GM12873 (cell line): ENCODE measurements around the gene IFT80.

Source experiments
- CTCF ChIP-seq: IDR thresholded peaks from 2 replicates; pipeline ENCODE4 v1.5.1; 2012; ENCODE audit warnings: low read depth, mild to moderate bottlenecking, moderate library complexity, low read length, control low read depth; ENCODE audit not compliant: insufficient read depth; ENCODE audit errors: missing control alignments

IFT80 gene

DNA sequence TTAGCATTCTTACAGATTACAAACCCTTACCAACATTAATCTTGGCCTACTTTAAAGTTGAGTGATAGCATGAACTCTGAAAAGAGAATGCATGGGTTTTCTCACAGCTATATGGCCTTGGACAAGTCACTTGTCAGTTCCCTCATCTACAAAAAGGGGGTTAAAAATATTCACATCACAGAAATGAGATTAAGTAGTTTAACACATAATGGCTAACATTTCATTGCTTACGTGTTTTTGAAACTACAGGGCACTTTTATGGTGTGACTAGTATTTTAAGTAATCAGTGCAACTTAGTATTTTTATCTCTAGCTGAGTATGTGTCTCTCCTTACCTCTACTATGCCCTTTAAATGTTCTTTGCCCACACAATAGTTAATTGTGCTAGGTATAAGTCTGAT is 36.7 kb upstream of the IFT80 start:
- no peak for TF ChIP-seq CTCF

GRCh38 chr3:160435095-160435494 is 36.1 kb upstream of the IFT80 start:
- TF ChIP-seq CTCF: no peak

- TF ChIP-seq CTCF: no peak
Measured at GRCh38 chr3:160434071-160434470, 35.0 kb upstream of the IFT80 start.

DNA sequence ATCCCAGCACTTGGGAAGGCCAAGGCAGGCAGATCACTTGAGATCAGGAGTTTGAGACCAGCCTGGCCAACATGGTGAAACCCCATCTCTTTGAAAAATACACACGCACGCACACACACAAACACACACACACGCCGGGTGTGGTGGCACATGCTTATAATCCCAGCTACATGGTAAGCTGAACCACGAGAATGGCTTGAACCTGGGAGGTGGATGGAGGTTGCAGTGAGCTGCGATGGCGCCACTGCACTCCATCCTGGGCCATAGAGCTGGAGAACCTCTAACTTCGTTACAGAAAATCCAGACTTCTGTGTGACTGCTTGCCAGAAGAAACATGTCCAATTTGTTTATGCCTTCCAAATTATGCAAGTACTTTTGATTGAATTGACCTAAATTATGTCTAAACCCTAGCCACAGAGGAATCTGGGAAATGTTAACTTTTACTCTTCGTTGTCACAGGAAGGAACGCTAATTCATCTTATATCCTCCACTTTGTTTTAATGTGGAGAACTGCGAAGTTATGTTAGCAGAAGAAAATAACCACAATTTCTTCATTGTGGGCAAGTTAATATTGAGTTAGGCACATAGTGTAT is 28.9 kb upstream of the IFT80 start:
- no peak for TF ChIP-seq CTCF

DNA sequence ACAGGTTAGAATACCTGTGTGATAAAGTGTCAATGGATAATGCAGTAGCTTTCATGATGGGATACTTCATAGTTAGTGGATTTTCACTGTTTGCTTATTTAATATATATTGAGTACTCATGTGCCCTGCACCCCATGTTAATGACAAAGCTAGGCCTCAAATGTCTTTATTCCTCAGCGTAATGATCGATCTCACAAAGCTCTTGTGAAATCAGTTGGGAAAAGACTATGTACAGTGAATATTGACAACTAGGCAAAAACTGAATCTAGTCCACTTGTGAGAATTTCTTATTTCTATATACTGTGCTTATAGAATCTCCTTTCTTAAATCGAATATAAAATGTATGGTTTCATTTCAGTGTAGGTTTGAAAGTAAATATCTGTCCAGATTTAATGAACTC is 18.3 kb upstream of the IFT80 start:
- no peak for TF ChIP-seq CTCF

GRCh38 chr3:160413613-160414248 is 14.7 kb upstream of the IFT80 start:
- peak; percentile 74 for TF ChIP-seq CTCF

DNA sequence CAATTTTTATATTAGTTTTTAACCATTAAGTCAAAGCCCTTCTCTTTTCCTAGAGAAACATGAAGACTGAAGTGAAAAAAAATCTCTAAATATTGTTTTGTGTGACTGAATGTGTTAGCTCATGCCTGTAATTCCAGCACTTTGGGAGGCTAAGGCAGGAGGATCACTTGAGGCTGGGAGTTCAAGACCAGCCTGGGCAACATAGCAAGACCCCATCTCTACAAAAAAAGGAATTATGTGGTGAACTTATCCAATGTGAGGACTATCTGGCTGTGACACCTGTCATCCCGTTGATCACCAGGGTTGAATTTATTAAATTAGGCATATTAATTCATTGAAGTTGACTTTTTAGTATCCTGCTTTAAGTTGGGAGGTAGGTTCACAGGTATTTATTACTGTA is 13.5 kb upstream of the IFT80 start:
- TF ChIP-seq CTCF: no peak
